ENCODE data around the gene FAAP20. TPM values are rescaled to one million over a fixed set of nuclear protein-coding genes. Genes with fewer than 3 reads are reported as not detected.

Gene FAAP20
- polyA plus RNA-seq, 1 donor from 2014 or later = 45.3 TPM

GRCh38 chr1:2212532-2213491 lies 18.2 kb upstream of the FAAP20 start:
- Histone ChIP-seq H3K27me3 (ENCODE audit: insufficient read depth, low read depth, low read length) (no peaks in the 10 kb centered on the region), H4K20me1 (ENCODE audit: insufficient read depth) (no peaks in the 10 kb centered on the region), H3K79me2 (replicated peaks; ENCODE audit: insufficient read depth, low read length) (no peaks in the 10 kb centered on the region), H3K9ac (ENCODE audit: low read length) (peak overlapping the region; percentile 86), H2AFZ (ENCODE audit: low read depth, low read length) (peak overlapping the region; percentile 69), H3K27ac (ENCODE audit: low read length) (peak overlapping the region; percentile 97), H3K4me2 (ENCODE audit: low read length) (peak overlapping the region; percentile 65), H3K9me2 (ENCODE audit: insufficient read depth, low read length) (no peaks in the 10 kb centered on the region), H3K4me3 (ENCODE audit: low read length) (peak overlapping the region; percentile 63), H3F3A (ENCODE audit: insufficient read depth, low read length, poor library complexity, severe bottlenecking) (no peaks in the 10 kb centered on the region), H3K9me3 (ENCODE audit: low read length) (no peaks in the 10 kb centered on the region), H3K36me3 (ENCODE audit: insufficient read depth, low read length) (no peaks in the 10 kb centered on the region)
- TF ChIP-seq TAF1 (IDR thresholded peaks at IDR 0.05; ENCODE audit: low read depth) (no peak), RAD21 (conservative IDR thresholded peaks at IDR 0.05) (peak; percentile 38), MXI1 (conservative IDR thresholded peaks at IDR 0.05; ENCODE audit: poor library complexity, severe bottlenecking) (peak; percentile 54), POLR2AphosphoS5 (IDR thresholded peaks at IDR 0.05) (peak; percentile 71), SMC3 (conservative IDR thresholded peaks at IDR 0.05; ENCODE audit: poor library complexity) (peak; percentile 40), EP300 (conservative IDR thresholded peaks at IDR 0.05; ENCODE audit: poor library complexity, severe bottlenecking) (peak; percentile 50), EZH2 (IDR thresholded peaks at IDR 0.05; ENCODE audit: borderline replicate concordance, insufficient read depth, low read length, poor library complexity, severe bottlenecking) (no peak)
- TF ChIP-seq, protein P1, sequence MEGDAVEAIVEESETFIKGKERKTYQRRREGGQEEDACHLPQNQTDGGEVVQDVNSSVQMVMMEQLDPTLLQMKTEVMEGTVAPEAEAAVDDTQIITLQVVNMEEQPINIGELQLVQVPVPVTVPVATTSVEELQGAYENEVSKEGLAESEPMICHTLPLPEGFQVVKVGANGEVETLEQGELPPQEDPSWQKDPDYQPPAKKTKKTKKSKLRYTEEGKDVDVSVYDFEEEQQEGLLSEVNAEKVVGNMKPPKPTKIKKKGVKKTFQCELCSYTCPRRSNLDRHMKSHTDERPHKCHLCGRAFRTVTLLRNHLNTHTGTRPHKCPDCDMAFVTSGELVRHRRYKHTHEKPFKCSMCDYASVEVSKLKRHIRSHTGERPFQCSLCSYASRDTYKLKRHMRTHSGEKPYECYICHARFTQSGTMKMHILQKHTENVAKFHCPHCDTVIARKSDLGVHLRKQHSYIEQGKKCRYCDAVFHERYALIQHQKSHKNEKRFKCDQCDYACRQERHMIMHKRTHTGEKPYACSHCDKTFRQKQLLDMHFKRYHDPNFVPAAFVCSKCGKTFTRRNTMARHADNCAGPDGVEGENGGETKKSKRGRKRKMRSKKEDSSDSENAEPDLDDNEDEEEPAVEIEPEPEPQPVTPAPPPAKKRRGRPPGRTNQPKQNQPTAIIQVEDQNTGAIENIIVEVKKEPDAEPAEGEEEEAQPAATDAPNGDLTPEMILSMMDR (IDR thresholded peaks at IDR 0.05; ENCODE audit: poor library complexity, severe bottlenecking) = peak; percentile 39
- TF ChIP-seq, protein P2, sequence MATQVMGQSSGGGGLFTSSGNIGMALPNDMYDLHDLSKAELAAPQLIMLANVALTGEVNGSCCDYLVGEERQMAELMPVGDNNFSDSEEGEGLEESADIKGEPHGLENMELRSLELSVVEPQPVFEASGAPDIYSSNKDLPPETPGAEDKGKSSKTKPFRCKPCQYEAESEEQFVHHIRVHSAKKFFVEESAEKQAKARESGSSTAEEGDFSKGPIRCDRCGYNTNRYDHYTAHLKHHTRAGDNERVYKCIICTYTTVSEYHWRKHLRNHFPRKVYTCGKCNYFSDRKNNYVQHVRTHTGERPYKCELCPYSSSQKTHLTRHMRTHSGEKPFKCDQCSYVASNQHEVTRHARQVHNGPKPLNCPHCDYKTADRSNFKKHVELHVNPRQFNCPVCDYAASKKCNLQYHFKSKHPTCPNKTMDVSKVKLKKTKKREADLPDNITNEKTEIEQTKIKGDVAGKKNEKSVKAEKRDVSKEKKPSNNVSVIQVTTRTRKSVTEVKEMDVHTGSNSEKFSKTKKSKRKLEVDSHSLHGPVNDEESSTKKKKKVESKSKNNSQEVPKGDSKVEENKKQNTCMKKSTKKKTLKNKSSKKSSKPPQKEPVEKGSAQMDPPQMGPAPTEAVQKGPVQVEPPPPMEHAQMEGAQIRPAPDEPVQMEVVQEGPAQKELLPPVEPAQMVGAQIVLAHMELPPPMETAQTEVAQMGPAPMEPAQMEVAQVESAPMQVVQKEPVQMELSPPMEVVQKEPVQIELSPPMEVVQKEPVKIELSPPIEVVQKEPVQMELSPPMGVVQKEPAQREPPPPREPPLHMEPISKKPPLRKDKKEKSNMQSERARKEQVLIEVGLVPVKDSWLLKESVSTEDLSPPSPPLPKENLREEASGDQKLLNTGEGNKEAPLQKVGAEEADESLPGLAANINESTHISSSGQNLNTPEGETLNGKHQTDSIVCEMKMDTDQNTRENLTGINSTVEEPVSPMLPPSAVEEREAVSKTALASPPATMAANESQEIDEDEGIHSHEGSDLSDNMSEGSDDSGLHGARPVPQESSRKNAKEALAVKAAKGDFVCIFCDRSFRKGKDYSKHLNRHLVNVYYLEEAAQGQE (IDR thresholded peaks at IDR 0.05; ENCODE audit: borderline replicate concordance) = peak; percentile 67

- H3K4me3 ChIP-seq (ENCODE audit: low read length) = peak overlapping the region; percentile 63
Observed at GRCh38 chr1:2212274-2212531, 17.6 kb upstream of the FAAP20 start.

More at GRCh38 chr1:2212274-2212531, 17.6 kb upstream of the FAAP20 start:
- peak overlapping the region; percentile 86 for H3K9ac ChIP-seq (ENCODE audit: low read length)
- no peaks in the 10 kb centered on the region for H3K36me3 ChIP-seq (ENCODE audit: insufficient read depth, low read length)
- no peaks in the 10 kb centered on the region for H3K79me2 ChIP-seq (replicated peaks; ENCODE audit: insufficient read depth, low read length)
- peak overlapping the region; percentile 69 for H2AFZ ChIP-seq (ENCODE audit: low read depth, low read length)
- no peak for TF ChIP-seq TAF1 (IDR thresholded peaks at IDR 0.05; ENCODE audit: low read depth)
- TF ChIP-seq, protein P1 (IDR thresholded peaks at IDR 0.05; ENCODE audit: poor library complexity, severe bottlenecking) = no peak
- TF ChIP-seq RAD21 (conservative IDR thresholded peaks at IDR 0.05) = no peak
- TF ChIP-seq, protein P2 (IDR thresholded peaks at IDR 0.05; ENCODE audit: borderline replicate concordance) = no peak
- TF ChIP-seq EZH2 (IDR thresholded peaks at IDR 0.05; ENCODE audit: borderline replicate concordance, insufficient read depth, low read length, poor library complexity, severe bottlenecking) = no peak
- no peak for TF ChIP-seq POLR2AphosphoS5 (IDR thresholded peaks at IDR 0.05)
- TF ChIP-seq SMC3 (conservative IDR thresholded peaks at IDR 0.05; ENCODE audit: poor library complexity) = no peak
- TF ChIP-seq EP300 (conservative IDR thresholded peaks at IDR 0.05; ENCODE audit: poor library complexity, severe bottlenecking) = no peak
- TF ChIP-seq MXI1 (conservative IDR thresholded peaks at IDR 0.05; ENCODE audit: poor library complexity, severe bottlenecking) = no peak
- no peaks in the 10 kb centered on the region for H3F3A ChIP-seq (ENCODE audit: insufficient read depth, low read length, poor library complexity, severe bottlenecking)
- H3K9me2 ChIP-seq (ENCODE audit: insufficient read depth, low read length) = no peaks in the 10 kb centered on the region
- H3K4me2 ChIP-seq (ENCODE audit: low read length) = no peak overlapping the region
- H4K20me1 ChIP-seq (ENCODE audit: insufficient read depth) = no peaks in the 10 kb centered on the region
- no peaks in the 10 kb centered on the region for H3K27me3 ChIP-seq (ENCODE audit: insufficient read depth, low read depth, low read length)
- H3K9me3 ChIP-seq (ENCODE audit: low read length) = no peaks in the 10 kb centered on the region
- H3K27ac ChIP-seq (ENCODE audit: low read length) = peak overlapping the region; percentile 97
